ENCODE measurements around the gene LMNA.
"Not testable (repeated sequence)": the region's sequence is repeated elsewhere in the genome, so short reads cannot be mapped to it uniquely, and the experiment has no call there.

LMNA gene

GRCh38 chr1:156114101-156114918, at the start of gene LMNA:
LMNA (plus strand) TSS chr1:156114711; CDS start chr1:156114919, 208 bp downstream.
- DNase-seq (ENCODE audit: low read depth) = peak; percentile 59

- DNase-seq (ENCODE audit: low read depth) = no peak
These were observed 49.3 kb upstream of the LMNA start for GRCh38 chr1:156065212-156065611.

GRCh38 chr1:156065871-156066270, 48.6 kb upstream of the LMNA start:
- no peak for DNase-seq (ENCODE audit: low read depth)

GRCh38 chr1:156067262-156067661, 47.2 kb upstream of the LMNA start:
- DNase-seq (ENCODE audit: low read depth) = no peak

GRCh38 chr1:156069490-156070455, 44.7 kb upstream of the LMNA start:
- no peak for DNase-seq (ENCODE audit: low read depth)

- DNase-seq (ENCODE audit: low read depth) = no peak
These were observed 44.0 kb upstream of the LMNA start for GRCh38 chr1:156070548-156070947.

- DNase-seq (ENCODE audit: low read depth) = not testable (repeated sequence)
These were observed 43.1 kb upstream of the LMNA start for GRCh38 chr1:156071332-156071816.

- no peak for DNase-seq (ENCODE audit: low read depth)
These were observed 42.3 kb upstream of the LMNA start for GRCh38 chr1:156072251-156072650.

- no peak for DNase-seq (ENCODE audit: low read depth)
These were observed 41.3 kb upstream of the LMNA start for GRCh38 chr1:156073110-156073687.

GRCh38 chr1:156073740-156074139, 40.8 kb upstream of the LMNA start:
- no peak for DNase-seq (ENCODE audit: low read depth)

GRCh38 chr1:156074661-156075060, 39.9 kb upstream of the LMNA start:
- no peak for DNase-seq (ENCODE audit: low read depth)

- DNase-seq (ENCODE audit: low read depth) = no peak
These were observed 39.3 kb upstream of the LMNA start for GRCh38 chr1:156075162-156075561.

- no peak for DNase-seq (ENCODE audit: low read depth)
These were observed 38.7 kb upstream of the LMNA start for GRCh38 chr1:156075775-156076204.

GRCh38 chr1:156076609-156077429, 37.7 kb upstream of the LMNA start:
- DNase-seq (ENCODE audit: low read depth) = no peak

- DNase-seq (ENCODE audit: low read depth) = no peak
These were observed 37.1 kb upstream of the LMNA start for GRCh38 chr1:156077430-156077760.

- DNase-seq (ENCODE audit: low read depth) = no peak
These were observed 35.8 kb upstream of the LMNA start for GRCh38 chr1:156078728-156079127.

- DNase-seq (ENCODE audit: low read depth) = no peak
These were observed 34.7 kb upstream of the LMNA start for GRCh38 chr1:156079762-156080161.

GRCh38 chr1:156080241-156080862, 34.2 kb upstream of the LMNA start:
- no peak for DNase-seq (ENCODE audit: low read depth)

- DNase-seq (ENCODE audit: low read depth) = no peak
These were observed 33.7 kb upstream of the LMNA start for GRCh38 chr1:156080863-156081179.

- no peak for DNase-seq (ENCODE audit: low read depth)
These were observed 33.2 kb upstream of the LMNA start for GRCh38 chr1:156081180-156081916.

GRCh38 chr1:156081917-156082308, 32.6 kb upstream of the LMNA start:
- no peak for DNase-seq (ENCODE audit: low read depth)
